NT2/D1 (cell line): Measurements from ENCODE around the gene KCNK7.

Experiments
- SUZ12 ChIP-seq: IDR thresholded peaks from 2 replicates; pipeline ENCODE4 v1.6.1; 2011; ENCODE audit not compliant: insufficient read length, insufficient read depth; ENCODE audit errors: extremely low read depth
- YY1 ChIP-seq: IDR thresholded peaks from 2 replicates; pipeline ENCODE4 v1.6.1; 2011; ENCODE audit not compliant: insufficient read length, insufficient read depth

DNA sequence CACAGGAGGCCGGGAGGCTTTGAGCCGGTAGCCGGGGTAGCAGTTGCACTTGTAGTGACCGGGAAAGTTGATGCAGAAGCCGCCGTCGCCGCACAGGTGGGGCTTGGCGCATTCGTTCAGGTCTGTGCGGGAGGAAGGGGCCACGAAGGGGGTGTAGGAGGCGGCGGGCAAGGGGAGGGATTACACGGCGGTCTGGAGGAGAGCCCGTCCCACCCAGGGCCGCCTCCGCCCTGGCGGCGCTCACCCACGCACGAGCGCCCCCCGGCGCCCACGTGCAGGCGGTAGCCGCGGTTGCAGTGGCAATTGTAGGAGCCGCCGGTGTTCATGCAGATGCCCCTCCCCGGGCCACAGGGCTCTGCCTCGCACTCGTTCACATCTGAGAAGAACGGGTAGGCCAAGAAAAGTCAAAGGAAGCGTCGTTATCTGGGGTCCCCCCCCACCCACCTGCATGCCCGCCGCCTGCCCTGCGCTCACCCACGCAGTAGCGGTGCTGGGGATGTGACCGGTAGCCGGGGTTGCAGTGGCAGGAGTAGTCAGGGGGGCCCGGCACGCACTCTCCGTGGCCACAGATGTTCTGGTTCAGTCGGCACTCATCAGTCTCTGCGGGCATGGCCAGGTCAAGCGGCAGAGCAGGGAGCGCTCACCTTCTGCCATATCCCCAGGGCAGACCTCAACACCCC lies 48.0 kb downstream of the KCNK7 start:
- TF ChIP-seq SUZ12, result no peak
- TF ChIP-seq YY1, result no peak
